K562 (cell line): Measurements from ENCODE around the gene SMAD3. TPM values are rescaled to one million over a fixed set of nuclear protein-coding genes. Genes with fewer than 3 reads are reported as not detected.

Experiments used
- ATAC-seq: fragments of 200-7000 bp; cut with Tn5 transposase; 3 replicates; pipeline ENCODE4 v1.9.1; 2020; ENCODE audit warnings: moderate library complexity
- BruUV-seq: library from RNA; stranded (reverse); fragments of 400-500 nt; replicated peaks from 2 replicates; lab custom pipeline; 2021; lab: Mats Ljungman, UMichigan
- CTCF ChIA-PET: fragments of 300-600 bp; formaldehyde crosslinking; extraction: SDS; loops from one replicate; lab custom pipeline; 2021; ENCODE audit warnings: low intra/inter-chr PET ratio; lab: Yijun Ruan, JAX
- POLR2A ChIA-PET: fragments of 300-600, 350-650 bp; sonication (Branson Sonifier 250); formaldehyde crosslinking; extraction: SDS; loops from one replicate; lab custom pipeline; 2021; ENCODE audit warnings: antibody characterized with exemption, inconsistent platforms; lab: Yijun Ruan, JAX
- DNase-seq, 4 experiments: peaks; one replicate each; pipeline versions ENCODE4 v3.0.0 to v3.0.0-alpha.2; 2011 to 2018; ENCODE audit warnings: low spot score in 3 of 4, mixed read lengths in 3 of 4; ENCODE audit errors: extremely low read depth in 1 of 4
- FAIRE-seq: peaks from 2 replicates; lab custom pipeline; 2011; peaks lifted over from hg19 to GRCh38; lab: Jason Lieb, UNC
- H2AFZ ChIP-seq: 2 replicates; pipeline ENCODE4 v1.6.0; 2011; ENCODE audit warnings: low read depth, low read length, control low read depth, inconsistent platforms
- H3K27ac ChIP-seq: fragments of 200-600 bp; 3 replicates; pipeline ENCODE4 v1.8.0; 2011; ENCODE audit warnings: low read depth, mild to moderate bottlenecking, control low read depth, inconsistent platforms, low read length, moderate library complexity, mixed read lengths; ENCODE audit errors: extremely low read depth
- H3K27me3 ChIP-seq, 2 experiments: fragments of 300-600 bp in 1 of 2; 2 replicates in 1 of 2; 3 replicates in 1 of 2; pipeline versions ENCODE4 v1.6.0 to v1.8.0; 2011; ENCODE audit warnings: inconsistent platforms in 2 of 2, low read length in 2 of 2, mild to moderate bottlenecking in 1 of 2, mixed read lengths in 1 of 2, moderate library complexity in 1 of 2; ENCODE audit not compliant: control insufficient read depth in 2 of 2, insufficient read depth in 2 of 2
- H3K36me3 ChIP-seq: fragments of 300-600 bp; 3 replicates; pipeline ENCODE4 v1.8.0; 2011; ENCODE audit warnings: mild to moderate bottlenecking, low read length, inconsistent platforms; ENCODE audit not compliant: control insufficient read depth, insufficient read depth
- H3K4me1 ChIP-seq, 2 experiments: fragments of 200-600 bp in 1 of 2; replicated peaks in 1 of 2; 2 replicates in 1 of 2; 3 replicates in 1 of 2; pipeline versions ENCODE4 v1.5.1 to v1.8.0; 2011; ENCODE audit warnings: inconsistent platforms in 2 of 2, low read length in 2 of 2, mild to moderate bottlenecking in 1 of 2, mixed read lengths in 1 of 2, moderate library complexity in 1 of 2; ENCODE audit not compliant: control insufficient read depth in 2 of 2, insufficient read depth in 2 of 2
- H3K4me2 ChIP-seq: 2 replicates; pipeline ENCODE4 v1.6.1; 2011; ENCODE audit warnings: low read length, control low read depth, inconsistent platforms, mixed read lengths; ENCODE audit not compliant: insufficient read depth
- H3K4me3 ChIP-seq: fragments of 200-600 bp; sonication (generic), shearing (Covaris generic); 2 replicates; pipeline ENCODE4 v1.5.1; 2016; ENCODE audit warnings: control low read depth, inconsistent platforms
- H3K79me2 ChIP-seq: fragments of 200-600 bp; 3 replicates; pipeline ENCODE4 v1.8.0; 2011; ENCODE audit warnings: low read length, inconsistent platforms; ENCODE audit not compliant: control insufficient read depth, insufficient read depth
- H3K9ac ChIP-seq, 2 experiments: 2 replicates each; pipeline versions ENCODE4 v1.6.0 to v1.6.1; 2011; ENCODE audit warnings: low read depth in 2 of 2, low read length in 2 of 2, control low read depth in 1 of 2, inconsistent platforms in 1 of 2, mild to moderate bottlenecking in 1 of 2, mixed read lengths in 1 of 2; ENCODE audit not compliant: insufficient read depth in 1 of 2
- H3K9me1 ChIP-seq: one replicate; pipeline ENCODE4 v1.6.0; 2011; ENCODE audit warnings: inconsistent platforms, mild to moderate bottlenecking, low read length, moderate library complexity; ENCODE audit not compliant: control insufficient read depth, insufficient read depth
- H3K9me3 ChIP-seq: replicated peaks from 2 replicates; pipeline ENCODE4 v1.5.1; 2011; ENCODE audit warnings: low read depth, low read length, inconsistent platforms; ENCODE audit not compliant: control insufficient read depth, insufficient read depth
- H4K20me1 ChIP-seq: replicated peaks from 2 replicates; pipeline ENCODE4 v1.6.1; 2011; ENCODE audit warnings: low read length, inconsistent platforms, mixed read lengths; ENCODE audit not compliant: control insufficient read depth, insufficient read depth
- ETV5 ChIP-seq: sonication (generic); formaldehyde crosslinking; IDR thresholded peaks from 2 replicates; pipeline ENCODE4 v1.4.0; 2020; ENCODE audit warnings: low read depth, mild to moderate bottlenecking, missing genetic modification reagents
- FOXM1 ChIP-seq, 2 experiments: fragments of 450-650 bp in 1 of 2; sonication (generic) in 1 of 2; formaldehyde crosslinking in 1 of 2; IDR thresholded peaks; 2 replicates each; pipeline versions ENCODE4 v1.6.1 to v1.9.0; 2017 to 2022; ENCODE audit warnings: low read depth in 2 of 2, mild to moderate bottlenecking in 2 of 2, missing genetic modification reagents in 1 of 2, moderate library complexity in 1 of 2
- HOXB6 ChIP-seq: fragments of 250-450 bp; sonication (Bioruptor Pico); IDR thresholded peaks from 2 replicates; pipeline ENCODE4 v1.5.1; 2022; ENCODE audit warnings: mild to moderate bottlenecking, borderline replicate concordance
- MTA2 ChIP-seq: fragments of 450-650 bp; IDR thresholded peaks from 2 replicates; pipeline ENCODE4 v1.6.1; 2016; ENCODE audit warnings: low read depth
- NELFE ChIP-seq: IDR thresholded peaks from 2 replicates; pipeline ENCODE4 v1.6.1; 2011; ENCODE audit warnings: mild to moderate bottlenecking; ENCODE audit not compliant: insufficient read depth, insufficient read length
- PBX2 ChIP-seq, 2 experiments: IDR thresholded peaks in 1 of 2; conservative IDR thresholded peaks in 1 of 2; 2 replicates each; pipeline ENCODE4 v1.6.1; 2016; ENCODE audit warnings: low read depth in 2 of 2, mild to moderate bottlenecking in 1 of 2, missing compliant biosample characterization in 1 of 2, missing genetic modification characterization in 1 of 2, moderate library complexity in 1 of 2
- ZNF79 ChIP-seq: fragments of 250-450 bp; sonication (Bioruptor Pico); IDR thresholded peaks from 2 replicates; pipeline ENCODE4 v1.4.0; 2020; ENCODE audit warnings: low read depth, mild to moderate bottlenecking, moderate library complexity
- WGBS: fragments of 100-300 bp; shearing (Covaris generic); methylation state at CpG from one replicate; pipeline ENCODE4 v1.1.6; 2016; ENCODE audit warnings: low coverage, mixed read lengths; ENCODE audit not compliant: insufficient coverage; ENCODE audit errors: missing lambda C conversion rate; 5-methylcytosine and 5-hydroxymethylcytosine counted together
- in situ Hi-C: fragments of 300-500 bp; cut with MboI; formaldehyde crosslinking; loops from 4 replicates; pipeline ENCODE4 v1.15.0; 2018; ENCODE audit warnings: inconsistent platforms, mixed read lengths
- intact Hi-C: fragments of 100-400 bp; cut with micrococcal nuclease; formaldehyde crosslinking; loops from 2 replicates; pipeline ENCODE4 v1.14.2; 2022
- polyA plus RNA-seq, 8 experiments: library from polyadenylated mRNA; depleted of rRNA in 4 of 8; stranded (reverse) in 5 of 8; unstranded in 3 of 8; fragments of >200 nt; fragmentation: Nextera tagmentation in 2 of 8; fragmentation: Illumina TruSeq in 1 of 8; extraction: Ambion mirVana in 2 of 8; extraction: Trizol in 1 of 8; gene quantifications; 2 replicates each; pipeline versions ENCODE4 v1.2.1 to v1.2.3, GENCODE V29; 2011 to 2014; ENCODE audit warnings: inconsistent platforms in 1 of 8, missing spikeins in 1 of 8
- total RNA-seq, 7 experiments: library from RNA; depleted of rRNA in 6 of 7; stranded (reverse); fragments of >200 nt in 6 of 7; fragmentation: Illumina TruSeq in 2 of 7; extraction: Trizol in 2 of 7; gene quantifications; 2 replicates each; pipeline versions ENCODE4 v1.2.1 to v1.2.3, GENCODE V29; 2011 to 2021; ENCODE audit warnings: low replicate concordance in 1 of 7

Gene SMAD3
- total and polyA plus RNA-seq, 9 of the 15 experiments (the other 6 are each of a cell fraction or from before 2014, with no cell fraction given), result 4.3 to 39.2 (median 11.1) TPM

DNA sequence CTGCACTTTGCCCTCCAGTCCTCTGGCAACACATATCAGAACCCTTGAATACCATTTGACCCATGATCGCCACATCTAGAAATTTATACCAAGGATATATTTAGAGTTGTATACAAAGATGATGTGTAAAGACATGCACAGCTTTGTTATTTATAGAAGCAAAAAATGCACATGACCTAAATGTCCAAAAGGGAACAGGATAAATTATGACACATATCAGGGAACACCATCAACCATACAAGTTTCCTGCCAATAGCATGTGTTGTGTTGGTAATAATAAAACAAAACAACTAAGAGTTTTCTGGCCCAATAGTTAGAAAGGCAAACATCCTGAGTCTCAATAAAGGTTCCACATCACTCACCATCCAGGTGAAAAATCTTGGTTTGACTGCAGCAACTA is 137.6 kb downstream of the SMAD3 start:
- no peaks in the 10 kb centered on the region for H3K79me2 ChIP-seq
- no peak for TF ChIP-seq MTA2
- no peak for TF ChIP-seq FOXM1 (IDR thresholded peaks at IDR 0.05; ENCODE audit: low read depth)
- no peak for TF ChIP-seq FOXM1 (CRISPR knock-in tag; IDR thresholded peaks at IDR 0.05; ENCODE audit: low read depth)
- TF ChIP-seq PBX2 (CRISPR knock-in tag; IDR thresholded peaks at IDR 0.05; ENCODE audit: low read depth), result no peak
- TF ChIP-seq PBX2 (tag; conservative IDR thresholded peaks at IDR 0.05; ENCODE audit: low read depth), result no peak
- TF ChIP-seq ZNF79 (CRISPR knock-in tag), result no peak
- TF ChIP-seq HOXB6, result no peak
- TF ChIP-seq ETV5 (CRISPR knock-in tag), result no peak
- no peak for TF ChIP-seq NELFE
- ChIA-PET POLR2A (interaction anchor here (1.2 kb wide), 1 partner anchor 8 kb away, joined by 4 read pairs; no protein-coding TSS in a partner anchor), CTCF (no interaction called here)
- no peak overlapping the region for H2AFZ ChIP-seq
- no peak for DNase-seq
- 100% methylated on average over 1 of the region's 1 CpG for WGBS
- H4K20me1 ChIP-seq, result no peaks in the 10 kb centered on the region
- intact Hi-C loops (no loop called here), in situ Hi-C loops (no loop called here)
- no peaks in the 10 kb centered on the region for H3K9me3 ChIP-seq
- no peak overlapping the region for H3K4me2 ChIP-seq
- no peak for FAIRE-seq
- H3K27me3 ChIP-seq, result no peaks in the 10 kb centered on the region
- H3K9ac ChIP-seq, result no peak overlapping the region
- H3K4me3 ChIP-seq, result no peak overlapping the region
- peaks cover 88% of the 10 kb centered on the region for H3K36me3 ChIP-seq
- H3K4me1 ChIP-seq, result peaks cover 0 to 2% of the 10 kb centered on the region in 2 experiments; a peak in 2 of 5 replicates
- no peaks in the 10 kb centered on the region for H3K9me1 ChIP-seq
- ATAC-seq, result no peak
- BruUV-seq, result no TSS peak
- H3K27ac ChIP-seq, result no peak overlapping the region
